Tibial nerve (tissue), 3 donors: Measurements from ENCODE around the gene VSIG10L.

Source experiments
- CTCF ChIP-seq, 5 experiments: fragments of 200-600 bp in 3 of 5; fragments of 450-650 bp in 2 of 5; sonication (generic) in 3 of 5; IDR thresholded peaks; one replicate each; pipeline ENCODE4 v1.5.1; 2016 to 2019; ENCODE audit warnings: antibody characterized with exemption in 5 of 5, mild to moderate bottlenecking in 3 of 5, moderate library complexity in 2 of 5
- POLR2A ChIP-seq, 2 donors: fragments of 450-650 bp; IDR thresholded peaks; one replicate each; pipeline ENCODE4 v1.6.1; 2017; ENCODE audit warnings: antibody characterized with exemption in 2 of 2, mild to moderate bottlenecking in 2 of 2, moderate library complexity in 2 of 2

GRCh38 chr19:51317968-51318367 is 24.0 kb downstream of the VSIG10L start:
- TF ChIP-seq POLR2A (IDR thresholded peaks at IDR 0.05) (no peak), CTCF (IDR thresholded peaks at IDR 0.05) (no peak)
